NOMO-1 treated with dmso at 0.1 percent for 144 hours (cell line): ENCODE data around the gene TUBB4B.

ENCODE experiments used
- DNase-seq: peaks from one replicate; lab custom pipeline; 2025; ENCODE audit not compliant: unreplicated experiment; lab: John Stamatoyannopoulos, UW

TUBB4B gene

GRCh38 chr9:137212520-137212919 is 28.6 kb upstream of the TUBB4B start:
- no peak for DNase-seq

- no peak for DNase-seq
These were observed 27.7 kb upstream of the TUBB4B start for GRCh38 chr9:137213160-137214060.

GRCh38 chr9:137214620-137215019 is 26.5 kb upstream of the TUBB4B start:
- no peak for DNase-seq

GRCh38 chr9:137215196-137215986 is 25.7 kb upstream of the TUBB4B start:
- no peak for DNase-seq

GRCh38 chr9:137216188-137216965 is 24.7 kb upstream of the TUBB4B start:
- DNase-seq, result no peak

GRCh38 chr9:137217276-137218211 is 23.5 kb upstream of the TUBB4B start:
- DNase-seq, result no peak

GRCh38 chr9:137218212-137218753 is 22.8 kb upstream of the TUBB4B start:
- no peak for DNase-seq

GRCh38 chr9:137218754-137219271 is 22.3 kb upstream of the TUBB4B start:
- DNase-seq, result no peak

GRCh38 chr9:137219757-137220316 is 21.2 kb upstream of the TUBB4B start:
- no peak for DNase-seq

GRCh38 chr9:137220317-137221094 is 20.6 kb upstream of the TUBB4B start:
- DNase-seq, result no peak

- DNase-seq, result no peak
These were observed 20.0 kb upstream of the TUBB4B start for GRCh38 chr9:137221095-137221505.

GRCh38 chr9:137221506-137222111 is 19.5 kb upstream of the TUBB4B start:
- DNase-seq, result no peak

GRCh38 chr9:137222190-137223077 is 18.7 kb upstream of the TUBB4B start, which contains the start of gene RNF208:
Gene RNF208, minus strand, starts transcription at chr9:137222240. Its CDS starts 1,028 bp downstream, at chr9:137221212.
- no peak for DNase-seq

- peak; percentile 98 for DNase-seq
These were observed 17.8 kb upstream of the TUBB4B start for GRCh38 chr9:137223078-137223970.

- no peak for DNase-seq
These were observed 16.0 kb upstream of the TUBB4B start, which contains the start of gene CYSRT1 for GRCh38 chr9:137224830-137225694. Gene CYSRT1, plus strand, starts transcription at chr9:137225174. Its CDS starts 448 bp downstream, at chr9:137225622.
